Peyer's patch (tissue), 4 donors: Measurements from ENCODE around the gene MED15. TPM values are rescaled to one million over a fixed set of nuclear protein-coding genes. Genes with fewer than 3 reads are reported as not detected.

Source experiments
- DNase-seq, 3 donors: peaks; one replicate each; pipeline ENCODE4 v3.0.0-alpha.2; 2017 to 2019
- H3K27ac ChIP-seq, 4 donors: fragments of 200-600 bp; sonication (generic); one replicate each; pipeline ENCODE4 v1.5.1; 2016 to 2019
- H3K27me3 ChIP-seq, 2 donors: fragments of 200-600 bp; sonication (generic); one replicate each; pipeline ENCODE4 v1.5.1; 2019
- H3K36me3 ChIP-seq, 3 donors: fragments of 200-600 bp; sonication (generic); one replicate each; pipeline ENCODE4 v1.5.1; 2016 to 2019
- H3K4me1 ChIP-seq, 4 donors: fragments of 200-600 bp; sonication (generic); one replicate each; pipeline ENCODE4 v1.5.1; 2016 to 2019
- H3K4me3 ChIP-seq, 4 donors: fragments of 200-600 bp; sonication (generic); 1 replicate in 3 of 4; 2 replicates in 1 of 4; pipeline ENCODE4 v1.5.1; 2016 to 2019; ENCODE audit warnings: mild to moderate bottlenecking in 1 of 4
- H3K9me3 ChIP-seq, 4 donors: fragments of 200-600 bp; sonication (generic); one replicate each; pipeline ENCODE4 v1.5.1; 2016 to 2019; ENCODE audit warnings: mild to moderate bottlenecking in 1 of 4
- CTCF ChIP-seq, 6 experiments: fragments of 450-650 bp in 4 of 6; fragments of 200-600 bp in 2 of 6; sonication (generic) in 1 of 6; IDR thresholded peaks; one replicate each; pipeline ENCODE4 v1.5.1; 2017 to 2019; ENCODE audit warnings: antibody characterized with exemption in 6 of 6, mild to moderate bottlenecking in 3 of 6, moderate library complexity in 1 of 6
- POLR2A ChIP-seq, 2 donors: fragments of 450-650 bp; IDR thresholded peaks; one replicate each; pipeline ENCODE4 v1.5.1; 2017; ENCODE audit warnings: antibody characterized with exemption in 2 of 2, mild to moderate bottlenecking in 2 of 2, moderate library complexity in 2 of 2
- total RNA-seq, 4 donors: library from RNA; depleted of rRNA; stranded (reverse); fragments of >200 nt; gene quantifications; one replicate each; pipeline ENCODE4 v1.1.0, GENCODE V29; 2016

The MED15 gene
- total RNA-seq, 4 donors from 2014 or later: 115 to 215 (median 161) TPM

GRCh38 chr22:20552443-20553401, 45.3 kb downstream of the MED15 start:
- TF ChIP-seq CTCF (IDR thresholded peaks at IDR 0.05): no peak
- TF ChIP-seq POLR2A (IDR thresholded peaks at IDR 0.05): no peak
- Histone ChIP-seq H3K4me1 (peaks cover 0 to 57% (median 32%) of the 10 kb centered on the region in 4 donors), H3K4me3 (peak overlapping the region in 1 of 4 donors; percentile 3), H3K27me3 (no peaks in the 10 kb centered on the region), H3K9me3 (no peaks in the 10 kb centered on the region), H3K36me3 (peaks cover 0 to 49% (median 0%) of the 10 kb centered on the region in 3 donors), H3K27ac (peak overlapping the region; percentile 73 to 84 (median 80))
- peak in 2 of 3 donors; percentile 24 to 72 for DNase-seq

GRCh38 chr22:20553947-20554741, 46.7 kb downstream of the MED15 start:
- peaks cover 0 to 51% (median 27%) of the 10 kb centered on the region in 4 donors for H3K4me1 ChIP-seq
- peak overlapping the region in 3 of 4 donors; percentile 12 to 82 (median 77) for H3K27ac ChIP-seq
- no peak overlapping the region for H3K4me3 ChIP-seq
- no peaks in the 10 kb centered on the region for H3K9me3 ChIP-seq
- peaks cover 0 to 61% (median 0%) of the 10 kb centered on the region in 3 donors for H3K36me3 ChIP-seq
- no peak for TF ChIP-seq POLR2A (IDR thresholded peaks at IDR 0.05)
- no peak for TF ChIP-seq CTCF (IDR thresholded peaks at IDR 0.05)
- no peak for DNase-seq
- no peaks in the 10 kb centered on the region for H3K27me3 ChIP-seq

DNA sequence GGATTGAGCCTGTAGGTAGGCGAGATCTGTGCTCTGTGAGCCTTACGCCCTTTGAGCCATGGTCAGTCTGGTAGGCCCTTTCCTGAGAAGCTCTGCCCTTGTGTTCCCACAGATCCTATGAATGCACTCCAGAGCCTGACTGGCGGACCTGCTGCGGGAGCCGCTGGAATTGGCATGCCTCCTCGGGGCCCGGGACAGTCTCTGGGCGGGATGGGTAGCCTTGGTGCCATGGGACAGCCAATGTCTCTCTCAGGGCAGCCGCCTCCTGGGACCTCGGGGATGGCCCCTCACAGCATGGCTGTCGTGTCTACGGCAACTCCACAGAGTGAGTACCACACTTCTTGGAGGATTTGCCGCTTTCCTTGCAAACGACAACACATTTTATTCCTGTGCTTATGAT, 47.4 kb downstream of the MED15 start:
- TF ChIP-seq CTCF (IDR thresholded peaks at IDR 0.05) (no peak), POLR2A (IDR thresholded peaks at IDR 0.05) (no peak)
- H3K4me3 ChIP-seq: no peak overlapping the region
- peak overlapping the region in 2 of 4 donors; percentile 12 to 27 for H3K27ac ChIP-seq
- no peaks in the 10 kb centered on the region for H3K9me3 ChIP-seq
- H3K4me1 ChIP-seq: peaks cover 0 to 44% (median 23%) of the 10 kb centered on the region in 4 donors
- peaks cover 0 to 68% (median 0%) of the 10 kb centered on the region in 3 donors for H3K36me3 ChIP-seq
- H3K27me3 ChIP-seq: no peaks in the 10 kb centered on the region
- DNase-seq: peak in 1 of 3 donors; percentile 46

DNA sequence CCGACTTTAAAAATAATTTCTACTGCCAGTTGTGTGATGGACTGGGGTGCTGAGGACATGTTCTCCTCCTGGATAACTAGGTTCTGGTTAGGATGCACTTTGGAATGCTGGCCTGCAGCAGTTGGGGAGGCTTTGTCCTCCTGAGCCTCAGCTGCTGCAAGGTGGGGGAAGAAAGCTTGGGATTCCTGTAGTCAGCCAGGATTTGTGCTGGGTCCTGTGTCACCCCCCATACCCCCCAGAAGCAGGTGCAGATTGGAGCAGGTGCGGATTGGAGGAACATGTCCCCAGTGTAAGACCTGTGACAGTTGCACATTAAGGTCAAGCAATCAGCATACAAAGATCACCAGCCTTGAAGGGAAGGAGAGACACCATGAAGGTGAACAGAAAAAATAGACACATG, 51.1 kb downstream of the MED15 start:
- no peaks in the 10 kb centered on the region for H3K27me3 ChIP-seq
- H3K4me1 ChIP-seq: peaks cover 0 to 11% (median 5%) of the 10 kb centered on the region in 4 donors
- H3K36me3 ChIP-seq: peaks cover 0 to 69% (median 0%) of the 10 kb centered on the region in 3 donors
- peak in 1 of 3 donors; percentile 7 for DNase-seq
- TF ChIP-seq CTCF (IDR thresholded peaks at IDR 0.05) (no peak), POLR2A (IDR thresholded peaks at IDR 0.05) (no peak)
- no peak overlapping the region for H3K27ac ChIP-seq
- H3K4me3 ChIP-seq: no peak overlapping the region
- H3K9me3 ChIP-seq: no peaks in the 10 kb centered on the region

DNA sequence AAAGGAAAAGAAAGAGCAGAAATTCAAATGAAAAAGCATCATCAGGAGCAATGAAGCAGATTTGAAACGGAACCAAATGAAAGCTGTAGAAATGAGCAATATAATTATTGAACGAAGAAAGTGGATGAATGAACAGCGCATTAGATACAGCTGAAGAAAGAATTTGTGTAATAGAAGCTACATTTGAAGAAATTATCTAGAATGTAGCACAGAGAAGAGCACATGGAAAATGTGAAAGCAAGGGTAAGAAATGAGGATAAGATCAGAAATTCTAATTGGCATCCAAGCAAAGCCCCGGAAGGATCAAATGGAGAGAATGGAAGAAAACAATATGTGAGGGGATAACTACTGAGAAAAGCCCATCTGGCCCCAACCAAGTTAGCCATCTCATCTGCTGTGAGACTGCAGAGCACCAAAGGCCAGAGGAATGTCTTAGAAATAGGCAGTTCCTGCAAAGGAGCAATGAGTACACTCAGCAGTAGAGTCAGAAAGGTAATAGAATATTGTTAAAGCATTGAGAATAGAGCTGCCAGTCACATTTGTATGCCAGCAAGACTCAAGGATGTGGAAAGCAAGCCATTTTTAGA, 51.9 kb downstream of the MED15 start:
- TF ChIP-seq CTCF (IDR thresholded peaks at IDR 0.05) (no peak), POLR2A (IDR thresholded peaks at IDR 0.05) (no peak)
- Histone ChIP-seq H3K27me3 (no peaks in the 10 kb centered on the region), H3K4me1 (peaks cover 0 to 11% (median 3%) of the 10 kb centered on the region in 4 donors), H3K4me3 (no peak overlapping the region), H3K9me3 (no peaks in the 10 kb centered on the region), H3K36me3 (peaks cover 0 to 61% (median 0%) of the 10 kb centered on the region in 3 donors), H3K27ac (no peak overlapping the region)
- DNase-seq: no peak
